ENCODE measurements around the gene GATD1. TPM values are rescaled to one million over a fixed set of nuclear protein-coding genes. Genes with fewer than 3 reads are reported as not detected.
A peak's percentile ranks its signal among the peaks of the same experiment; 100 is the strongest.

Gene GATD1, protein sequence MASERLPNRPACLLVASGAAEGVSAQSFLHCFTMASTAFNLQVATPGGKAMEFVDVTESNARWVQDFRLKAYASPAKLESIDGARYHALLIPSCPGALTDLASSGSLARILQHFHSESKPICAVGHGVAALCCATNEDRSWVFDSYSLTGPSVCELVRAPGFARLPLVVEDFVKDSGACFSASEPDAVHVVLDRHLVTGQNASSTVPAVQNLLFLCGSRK
- polyA plus RNA-seq (ENCODE audit: insufficient read length in 4 of 4): 100 to 1,000 TPM in 1 of 4 donors, 10 to 100 TPM in 3; 55.3 to 115 (median 84.8) TPM

DNA sequence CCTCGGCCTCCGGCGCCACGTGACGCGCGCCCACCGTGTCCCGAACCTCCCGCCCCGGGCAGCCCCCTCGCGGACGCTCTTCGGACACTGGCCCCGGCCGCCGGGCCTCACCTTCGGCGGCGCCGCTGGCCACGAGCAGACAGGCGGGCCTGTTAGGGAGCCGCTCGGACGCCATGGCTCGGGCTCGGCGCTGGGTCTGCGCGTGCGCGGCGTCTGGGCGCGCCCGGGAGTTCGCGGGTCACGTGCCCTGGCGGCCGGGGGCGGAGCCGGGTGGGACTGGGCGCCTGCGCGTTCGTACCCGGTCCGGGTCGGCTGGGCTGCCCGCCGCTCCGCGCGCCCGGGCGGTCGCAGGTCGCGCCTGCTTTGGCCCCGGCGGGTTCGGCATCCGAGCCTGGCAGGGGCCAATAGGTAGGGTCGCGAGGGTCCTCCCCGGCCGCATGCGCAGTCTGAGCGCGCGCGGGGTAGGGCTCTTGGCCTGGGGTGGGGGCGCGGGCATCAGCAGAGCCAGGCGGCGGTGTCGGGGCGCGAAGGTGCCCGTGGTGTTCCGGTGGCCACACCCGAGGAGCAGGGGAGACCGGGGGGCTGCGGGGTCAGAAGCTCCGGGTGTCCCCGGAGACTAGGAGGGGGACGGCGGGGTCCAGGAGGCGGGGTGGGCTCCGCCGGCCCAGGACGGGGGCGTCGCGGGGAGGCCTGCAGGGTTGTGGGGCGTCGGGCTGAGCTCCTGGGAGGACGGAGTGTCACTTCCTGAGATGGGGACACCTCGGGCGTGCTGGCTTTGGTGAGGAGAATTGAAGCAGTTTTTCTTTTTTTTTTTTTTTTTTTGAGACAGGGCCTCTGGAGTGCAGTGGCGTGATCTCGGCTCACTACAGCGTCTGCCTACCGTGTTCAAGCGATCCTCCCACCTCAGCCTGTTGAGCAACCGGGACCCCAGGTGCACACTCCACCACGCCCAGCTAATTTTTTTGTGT, at the start of gene GATD1:
GATD1 (minus strand) TSS at position 200 of the 968 bp plus-strand sequence; CDS start at position 175, 25 bp downstream.
- peak in 3 of 4 donors; percentile 74 to 85 (median 77) for DNase-seq (ENCODE audit: low read depth in 4 of 4, low spot score in 2 of 4)

DNA sequence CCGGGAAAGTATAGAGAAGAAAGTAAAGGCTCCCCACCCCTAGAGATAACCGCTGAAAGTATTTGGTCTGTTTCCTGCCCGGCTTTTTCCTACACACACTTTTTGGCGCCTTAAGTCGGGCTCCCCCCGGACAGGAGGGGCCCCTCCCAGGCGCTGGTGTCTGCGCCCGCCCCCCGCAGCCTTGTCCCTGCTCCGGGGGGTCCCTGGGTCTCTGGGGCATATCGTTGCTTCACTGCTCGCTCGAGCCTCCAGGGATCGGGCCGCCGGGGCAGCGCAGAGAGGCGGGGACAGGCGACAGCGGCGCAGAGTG, 49.5 kb upstream of the GATD1 start:
- no peak for DNase-seq (ENCODE audit: low read depth in 4 of 4, low spot score in 2 of 4)

DNA sequence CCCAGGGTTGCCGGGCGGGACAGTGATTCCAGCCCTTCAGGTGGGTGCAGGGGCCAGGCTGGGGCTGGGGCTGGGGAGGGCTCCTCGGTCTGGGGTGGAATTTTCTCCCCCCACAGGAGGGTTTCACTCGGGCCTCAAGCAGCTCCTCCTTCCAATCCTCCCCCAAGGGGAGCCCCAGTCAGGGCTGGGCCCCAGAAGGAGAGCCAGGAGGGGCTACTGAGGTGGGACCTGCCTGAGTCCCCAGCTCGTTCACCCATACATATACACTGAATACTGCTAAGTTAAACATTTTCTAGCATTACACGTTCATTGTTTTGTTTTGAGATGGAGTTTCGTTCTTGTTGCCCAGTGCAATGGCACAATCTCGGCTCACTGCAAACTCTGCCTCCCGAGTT, 48.9 kb upstream of the GATD1 start:
- DNase-seq (ENCODE audit: low read depth in 4 of 4, low spot score in 2 of 4): no peak

DNA sequence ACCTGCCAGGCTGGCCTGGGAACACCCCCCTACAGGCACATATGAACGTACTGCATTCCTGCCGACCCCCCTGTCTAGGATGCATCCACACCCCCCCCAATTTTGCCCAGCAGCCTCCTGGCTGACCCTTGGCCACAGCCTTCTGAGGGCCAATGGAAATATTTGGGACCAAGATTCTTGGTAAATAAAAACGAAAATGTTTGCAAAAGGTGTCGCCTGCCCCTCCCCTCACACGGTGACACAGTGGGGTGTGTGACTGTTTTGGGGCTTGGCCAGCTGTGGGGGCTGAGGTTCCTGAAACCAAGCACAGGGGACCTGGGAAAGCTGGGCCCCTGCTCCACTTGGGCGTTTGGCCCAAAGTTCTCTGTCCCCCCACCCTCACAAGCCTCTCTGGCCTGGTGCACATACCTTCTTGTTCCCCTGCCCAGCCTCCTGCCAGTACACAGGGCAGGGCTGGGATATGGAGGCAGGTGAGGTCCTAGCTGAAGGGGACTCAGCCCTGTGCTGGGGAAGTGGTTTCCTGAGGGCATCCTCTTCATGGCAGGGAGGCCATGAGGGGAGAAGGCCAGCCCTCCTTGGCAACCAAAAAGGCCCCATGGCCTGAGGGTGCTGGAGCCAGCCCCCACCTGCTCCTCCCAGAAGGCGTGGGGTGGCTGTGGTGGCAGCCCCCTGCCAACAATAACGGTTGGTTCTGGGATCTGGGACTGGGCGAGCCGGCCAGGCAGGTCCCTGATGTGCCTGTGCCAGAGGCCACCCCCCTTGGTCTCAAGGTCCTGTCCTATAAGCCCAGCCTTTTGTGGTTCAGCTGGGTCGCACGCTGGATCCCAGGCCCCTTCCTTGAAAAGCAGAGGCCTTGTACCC, 48.3 kb upstream of the GATD1 start:
- no peak for DNase-seq (ENCODE audit: low read depth in 4 of 4, low spot score in 2 of 4)

DNA sequence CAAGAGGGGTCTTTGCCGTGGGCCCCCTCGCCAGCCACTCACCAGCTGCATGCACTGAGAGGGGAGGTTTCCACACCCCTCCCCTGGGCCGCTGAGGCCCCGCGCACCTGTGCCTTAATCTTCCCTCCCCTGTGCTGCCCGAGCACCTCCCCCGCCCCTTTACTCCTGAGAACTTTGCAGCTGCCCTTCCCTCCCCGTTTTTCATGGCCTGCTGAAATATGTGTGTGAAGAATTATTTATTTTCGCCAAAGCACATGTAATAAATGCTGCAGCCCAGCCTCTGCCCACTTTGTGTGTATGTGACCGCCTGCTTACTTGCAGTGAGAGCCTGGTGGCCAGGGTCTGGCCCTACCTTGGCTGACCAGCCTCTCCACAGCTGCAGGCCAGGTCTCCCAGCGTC, 47.7 kb upstream of the GATD1 start:
- no peak for DNase-seq (ENCODE audit: low read depth in 4 of 4, low spot score in 2 of 4)

DNA sequence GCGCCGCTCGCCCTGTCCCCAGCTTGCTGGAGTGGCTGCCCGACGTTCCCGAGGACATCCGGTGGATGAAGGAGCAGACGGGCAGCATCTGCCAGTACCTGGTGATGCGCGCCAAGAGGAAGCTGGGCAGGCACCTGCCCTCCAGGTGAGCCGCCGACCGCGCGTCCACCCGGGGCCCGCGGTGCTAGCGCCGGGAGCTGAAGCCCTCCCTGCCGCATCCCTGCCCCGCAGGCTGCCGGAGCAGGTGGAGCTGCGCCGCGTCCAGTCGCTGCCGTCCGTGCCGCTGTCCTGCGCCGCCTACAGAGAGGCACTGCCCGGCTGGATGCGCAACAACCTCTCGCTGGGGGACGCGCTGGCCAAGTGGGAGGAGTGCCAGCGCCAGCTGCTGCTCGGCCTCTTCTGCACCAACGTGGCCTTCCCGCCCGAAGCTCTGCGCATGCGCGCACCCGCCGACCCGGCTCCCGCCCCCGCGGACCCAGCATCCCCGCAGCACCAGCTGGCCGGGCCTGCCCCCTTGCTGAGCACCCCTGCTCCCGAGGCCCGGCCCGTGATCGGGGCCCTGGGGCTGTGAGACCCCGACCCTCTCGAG, 47.1 kb upstream of the GATD1 start:
- no peak for DNase-seq (ENCODE audit: low read depth in 4 of 4, low spot score in 2 of 4)

DNA sequence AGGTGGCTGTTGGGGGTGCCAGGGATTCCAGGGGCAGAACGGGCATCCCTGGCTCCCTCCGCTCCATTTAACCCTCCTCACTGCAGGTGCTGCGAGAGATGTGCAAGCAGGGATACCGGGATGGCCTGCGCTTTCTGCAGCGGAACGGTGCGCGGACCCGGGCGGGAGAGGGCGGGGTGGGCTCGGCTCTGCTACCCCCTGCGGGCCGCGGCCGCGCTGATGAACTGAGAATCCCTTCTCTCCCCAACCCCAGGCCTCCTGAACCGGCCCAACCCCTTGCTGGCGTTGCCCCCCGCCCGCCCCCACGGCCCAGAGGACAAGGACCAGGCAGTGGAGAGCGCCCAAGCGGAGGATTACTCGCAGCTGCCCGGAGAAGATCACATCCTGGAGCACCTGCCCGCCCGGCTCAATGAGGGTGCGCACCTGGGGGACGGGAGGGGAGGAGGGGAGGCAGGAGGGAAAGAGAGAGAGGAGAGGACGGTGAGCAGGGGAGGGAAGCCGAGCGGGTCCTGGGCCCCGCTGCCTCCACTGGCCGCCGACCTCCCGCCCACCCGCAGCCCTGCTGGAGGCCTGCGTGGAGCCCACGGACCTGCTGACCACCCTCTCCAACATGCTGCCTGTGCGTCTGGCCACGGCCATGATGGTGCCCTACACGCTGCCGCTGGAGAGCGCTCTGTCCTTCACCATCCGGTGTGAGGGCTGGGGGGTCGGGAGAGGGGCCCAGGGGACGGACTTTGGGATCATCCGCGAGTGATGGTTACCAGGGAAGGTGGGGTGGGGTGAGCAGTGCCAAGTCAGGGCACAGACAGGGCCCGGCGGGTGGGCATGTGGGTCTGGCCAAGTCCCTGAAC, 46.4 kb upstream of the GATD1 start:
- DNase-seq (ENCODE audit: low read depth in 4 of 4, low spot score in 2 of 4): no peak

DNA sequence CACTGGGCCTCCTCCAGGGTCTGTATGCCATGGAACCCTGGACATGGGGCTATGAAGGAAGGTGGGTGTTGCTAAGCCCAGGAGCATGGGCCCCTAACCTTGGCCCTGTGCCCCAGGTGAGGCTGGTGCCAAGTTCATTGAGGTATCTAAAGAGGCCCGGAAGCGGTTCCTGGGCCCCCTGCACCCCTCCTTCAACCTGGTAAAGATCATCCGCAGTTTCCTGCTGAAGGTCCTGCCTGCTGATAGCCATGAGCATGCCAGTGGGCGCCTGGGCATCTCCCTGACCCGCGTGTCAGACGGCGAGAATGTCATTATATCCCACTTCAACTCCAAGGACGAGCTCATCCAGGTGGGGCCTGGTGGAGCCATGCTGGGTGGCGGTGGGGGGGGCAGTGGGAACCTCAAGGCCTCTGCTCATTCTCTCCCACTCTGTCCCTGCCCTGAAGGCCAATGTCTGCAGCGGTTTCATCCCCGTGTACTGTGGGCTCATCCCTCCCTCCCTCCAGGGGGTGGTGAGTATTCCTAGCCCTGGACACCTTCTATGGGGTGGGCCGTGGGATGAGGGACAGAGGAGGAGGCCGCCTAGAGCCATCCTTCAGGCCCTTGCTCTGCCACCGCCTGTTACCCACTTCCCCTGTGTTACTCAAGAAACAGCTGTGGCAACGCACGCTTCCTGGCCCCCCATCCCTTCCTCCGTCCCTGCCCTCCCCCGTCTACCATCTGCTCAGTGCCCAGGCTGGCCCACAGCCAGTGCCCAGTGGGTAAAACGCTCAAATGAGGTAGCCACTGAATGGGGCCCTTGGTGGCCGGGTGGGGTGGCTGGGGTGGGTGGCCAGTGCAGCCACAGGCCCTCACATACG, 44.5 kb upstream of the GATD1 start:
- DNase-seq (ENCODE audit: low read depth in 4 of 4, low spot score in 2 of 4): no peak

DNA sequence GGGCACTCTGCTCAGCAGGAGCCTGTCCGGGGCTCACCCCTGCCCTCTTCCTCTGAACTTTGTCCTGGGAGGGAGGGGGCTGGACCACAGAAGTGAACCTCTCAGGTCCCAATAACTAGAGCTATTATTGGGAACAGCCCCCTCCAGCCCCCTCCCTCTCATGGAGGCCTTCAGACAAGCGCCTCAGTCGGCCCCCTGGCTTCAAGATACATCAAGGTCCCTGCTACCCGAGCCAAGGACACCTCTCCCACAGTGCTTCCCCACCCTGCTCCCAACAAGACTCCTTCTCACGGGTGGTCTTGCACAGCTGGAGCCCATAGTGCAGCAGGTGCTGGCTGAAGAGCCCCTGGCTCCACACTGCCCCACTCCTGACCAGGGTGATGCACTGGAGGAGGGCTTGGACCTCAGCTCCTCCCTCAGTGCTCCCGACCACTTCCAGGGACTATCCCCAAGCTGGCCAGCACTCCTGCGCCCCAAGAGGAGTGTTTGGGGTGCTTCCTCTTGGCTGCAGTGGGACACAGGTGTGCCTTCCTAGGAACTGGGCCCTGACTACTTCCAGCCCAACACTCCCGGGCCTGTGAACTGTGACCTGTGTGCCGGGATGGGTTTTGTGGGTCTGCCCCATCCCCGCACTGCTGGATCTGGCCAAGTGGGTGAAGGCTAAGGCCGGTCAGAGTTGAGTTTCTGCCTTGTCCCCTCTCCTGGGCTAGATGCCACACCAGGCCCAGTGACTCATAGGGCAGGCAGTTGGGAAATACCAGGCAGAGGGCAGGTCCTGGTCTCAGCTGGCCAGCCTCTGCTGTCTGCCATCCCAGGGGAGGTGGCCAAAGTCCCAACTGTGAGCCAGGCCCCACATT, 43.6 kb upstream of the GATD1 start:
- DNase-seq (ENCODE audit: low read depth in 4 of 4, low spot score in 2 of 4): no peak

DNA sequence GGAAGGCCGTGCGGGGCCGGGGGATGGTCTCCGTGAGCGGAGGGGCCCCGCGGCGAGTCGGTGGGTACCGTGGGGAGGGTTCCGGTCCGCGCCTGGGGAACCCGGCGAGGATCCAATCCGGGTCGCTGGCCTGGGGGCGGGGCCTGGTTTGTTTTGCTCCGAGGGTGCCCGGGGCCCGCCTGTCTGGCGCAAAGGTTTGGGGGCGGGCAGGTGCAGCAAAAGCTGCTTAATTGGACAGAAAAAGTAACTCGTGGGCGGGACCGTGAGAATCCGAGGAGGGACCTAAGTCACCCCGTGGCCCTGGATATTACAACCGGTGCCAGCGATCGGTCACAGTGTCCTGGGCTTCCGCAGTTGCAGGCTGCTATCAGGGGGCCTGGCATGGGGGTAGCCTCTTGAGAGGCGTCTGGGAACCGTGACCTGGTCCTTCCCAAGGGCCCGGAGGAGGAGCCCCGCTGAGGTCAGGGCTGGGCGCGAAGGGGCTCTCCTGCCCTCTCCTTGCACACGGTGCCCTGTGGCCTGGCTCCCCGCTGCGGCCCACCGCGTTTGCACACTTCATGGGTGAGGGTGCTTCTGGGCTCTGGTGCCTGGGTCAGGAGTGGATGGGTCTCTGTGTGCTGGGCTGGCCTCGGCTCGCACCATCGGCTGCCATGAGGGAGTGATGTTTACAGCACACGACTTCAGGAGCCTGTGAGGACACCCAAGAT, 42.8 kb upstream of the GATD1 start:
- DNase-seq (ENCODE audit: low read depth in 4 of 4, low spot score in 2 of 4): no peak

DNA sequence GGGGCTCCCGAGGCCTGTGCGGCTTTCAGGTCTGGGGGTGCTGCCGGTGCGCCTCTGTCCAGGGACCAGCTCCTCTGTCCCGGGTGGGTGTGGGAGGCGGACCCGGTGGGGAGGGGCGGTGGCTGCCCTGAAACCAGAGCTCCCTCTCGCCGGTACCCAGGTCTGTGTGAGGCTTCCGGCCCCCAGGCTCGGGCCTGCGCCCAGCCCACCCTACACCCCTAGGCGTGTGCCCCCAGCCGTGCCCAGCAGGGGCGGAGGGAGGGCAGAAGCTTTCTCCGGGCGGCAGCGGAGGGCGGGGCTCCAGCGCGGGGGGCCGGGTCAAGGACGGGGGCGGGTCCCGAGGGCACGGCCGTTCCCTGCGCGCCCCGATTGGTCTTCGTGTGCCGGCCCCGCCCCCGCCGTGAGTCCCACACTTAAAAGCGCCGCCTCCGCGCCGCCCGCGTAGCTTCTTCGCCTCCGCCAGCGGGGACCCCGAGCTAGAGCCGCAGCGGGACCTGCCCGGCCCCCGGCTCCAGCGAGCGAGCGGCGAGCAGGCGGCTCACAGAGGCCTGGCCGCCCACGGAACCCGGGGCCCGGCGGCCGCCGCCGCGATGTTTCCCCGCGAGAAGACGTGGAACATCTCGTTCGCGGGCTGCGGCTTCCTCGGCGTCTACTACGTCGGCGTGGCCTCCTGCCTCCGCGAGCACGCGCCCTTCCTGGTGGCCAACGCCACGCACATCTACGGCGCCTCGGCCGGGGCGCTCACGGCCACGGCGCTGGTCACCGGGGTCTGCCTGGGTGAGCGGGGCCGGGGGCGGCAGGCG, 42.0 kb upstream of the GATD1 start:
- DNase-seq (ENCODE audit: low read depth in 4 of 4, low spot score in 2 of 4): no peak

DNA sequence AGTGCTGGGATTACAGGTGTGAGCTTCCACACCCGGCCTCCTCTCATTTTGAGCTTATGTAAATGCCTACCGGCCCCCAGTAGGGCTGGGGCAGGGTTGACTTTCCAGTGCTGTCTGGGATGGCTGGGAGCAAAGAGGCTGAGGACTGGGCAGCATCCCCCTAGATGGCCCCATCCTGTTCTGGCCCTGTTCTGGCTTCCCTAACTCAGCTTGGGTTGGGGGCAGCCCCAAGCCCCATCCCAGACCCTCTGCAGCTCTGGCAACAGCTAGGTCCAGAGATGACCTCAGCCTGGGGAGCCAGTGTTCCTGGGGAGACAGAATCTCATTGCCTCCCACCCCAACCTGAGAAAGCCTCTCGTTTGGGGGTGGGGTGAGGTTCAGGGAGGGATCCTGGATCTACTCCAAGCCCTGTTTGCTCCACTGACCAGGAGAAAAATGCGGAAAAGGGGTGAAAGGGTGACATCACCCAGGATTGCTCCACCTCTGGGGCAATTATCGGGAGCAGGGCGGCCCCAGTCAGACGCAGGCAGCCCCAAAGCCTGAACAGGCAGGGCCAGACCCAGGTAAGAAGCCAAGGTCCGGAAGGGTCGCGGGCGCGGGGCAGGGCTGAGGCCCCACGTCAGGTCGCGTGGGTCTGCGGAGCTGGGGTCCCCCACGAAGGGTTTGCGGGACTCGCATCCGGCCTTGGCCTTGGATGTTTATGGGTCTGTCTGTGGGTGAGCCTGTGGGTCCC, 41.3 kb upstream of the GATD1 start, which contains the start of gene PNPLA2:
PNPLA2 (plus strand) TSS at position 519 of the 733 bp plus-strand sequence. CDS start 805 bp downstream, outside the sequence.
- no peak for DNase-seq (ENCODE audit: low read depth in 4 of 4, low spot score in 2 of 4)

DNA sequence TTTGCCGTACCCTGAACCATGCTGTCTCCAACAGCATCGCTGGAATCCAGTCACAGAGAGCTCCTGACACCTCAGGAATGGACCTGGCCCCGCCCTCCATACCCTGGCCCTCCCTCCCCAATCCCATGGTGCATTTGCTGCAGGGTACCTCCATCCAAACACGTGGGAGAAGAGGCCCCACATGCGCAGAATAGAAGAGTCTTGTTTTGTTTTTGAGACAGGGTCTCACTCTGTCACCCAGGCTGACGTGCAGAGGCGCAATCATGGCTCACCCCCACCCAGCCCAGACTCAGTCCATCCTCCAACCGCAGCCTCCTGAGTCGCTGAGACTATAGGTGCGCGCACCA, 39.1 kb upstream of the GATD1 start:
- DNase-seq (ENCODE audit: low read depth in 4 of 4, low spot score in 2 of 4): no peak

DNA sequence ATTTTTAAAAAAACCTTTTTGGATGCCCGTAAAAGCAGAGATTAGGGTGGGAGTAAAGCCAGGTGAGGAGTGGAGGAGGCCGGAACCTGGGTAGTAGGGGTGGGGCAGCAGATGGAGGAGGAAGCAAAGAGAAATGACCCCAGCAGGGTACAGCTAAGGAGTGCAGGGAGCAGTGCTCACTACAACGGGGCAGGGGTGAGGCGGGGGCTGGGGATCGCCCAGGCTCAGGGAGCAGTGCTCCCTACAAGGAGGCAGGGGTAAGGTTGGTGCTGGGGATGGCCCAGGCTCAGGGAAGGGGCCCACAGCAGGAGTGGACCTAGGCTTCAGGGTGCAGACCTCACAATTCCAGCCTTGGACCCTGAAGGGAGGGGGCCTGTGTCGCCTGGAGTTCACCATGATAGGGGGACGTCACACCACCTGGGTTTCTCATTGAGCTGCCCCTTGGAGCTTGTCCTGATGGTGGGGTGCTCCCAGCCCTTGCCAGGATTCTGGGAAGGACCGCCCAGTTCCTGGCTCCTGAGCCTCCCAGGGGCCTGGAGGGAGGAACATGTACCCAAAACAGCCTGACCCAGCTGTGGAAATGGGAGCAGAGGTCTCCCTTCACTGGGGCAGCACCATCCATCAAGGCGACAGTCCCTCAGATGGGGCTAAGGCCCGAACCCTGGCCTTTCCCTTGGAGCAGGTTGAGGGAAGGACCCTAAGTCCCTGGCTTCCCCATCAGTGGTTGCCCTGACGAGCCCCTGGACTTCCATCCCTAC, 38.6 kb upstream of the GATD1 start:
- no peak for DNase-seq (ENCODE audit: low read depth in 4 of 4, low spot score in 2 of 4)

Data from left renal cortex interstitium (tissue), 4 donors.